T47D (cell line): ENCODE data around the gene HERPUD1.
A peak's percentile ranks its signal among the peaks of the same experiment; 100 is the strongest.

ENCODE experiments used
- DNase-seq, 2 experiments: peaks; one replicate each; pipeline versions ENCODE4 v3.0.0 to v3.0.0-alpha.2; 2011 to 2012; ENCODE audit warnings: low read depth in 1 of 2, low spot score in 1 of 2
- JUND ChIP-seq: IDR thresholded peaks from 2 replicates; pipeline ENCODE4 v1.6.1; 2012; ENCODE audit warnings: low read depth
- in situ Hi-C: cut with HindIII; loops from 2 replicates; pipeline ENCODE4 v1.10.0; 2016; ENCODE audit warnings: low sequenced_read_pairs, low pct_unique_long_range_greater_than_20kb

The HERPUD1 gene

GRCh38 chr16:56960681-56961281 lies 28.8 kb downstream of the HERPUD1 start:
- in situ Hi-C loops: no loop called here
- TF ChIP-seq JUND: no peak
- no peak for DNase-seq

GRCh38 chr16:56961386-56961785 lies 29.4 kb downstream of the HERPUD1 start:
- in situ Hi-C loops: no loop called here
- TF ChIP-seq JUND: no peak
- no peak for DNase-seq

DNA sequence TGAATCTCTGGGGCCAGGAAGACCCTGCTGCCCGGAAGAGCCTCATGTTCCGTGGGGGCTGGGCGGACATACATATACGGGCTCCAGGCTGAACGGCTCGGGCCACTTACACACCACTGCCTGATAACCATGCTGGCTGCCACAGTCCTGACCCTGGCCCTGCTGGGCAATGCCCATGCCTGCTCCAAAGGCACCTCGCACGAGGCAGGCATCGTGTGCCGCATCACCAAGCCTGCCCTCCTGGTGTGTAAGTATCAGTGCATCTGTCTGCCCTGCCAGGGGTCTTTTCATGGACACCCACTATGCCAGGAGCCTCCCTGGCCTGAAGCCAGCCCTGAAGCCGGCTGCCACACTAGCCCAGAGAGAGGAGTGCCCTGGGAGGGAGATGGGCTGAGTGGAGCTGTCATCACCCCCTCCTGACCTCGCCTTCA lies 29.9 kb downstream of the HERPUD1 start, which contains the start of gene CETP:
Gene CETP (plus strand): TSS at position 100 of the 431 bp plus-strand sequence. CDS start 30 bp downstream, at position 130.
- in situ Hi-C loops: no loop called here
- DNase-seq: no peak
- no peak for TF ChIP-seq JUND

DNA sequence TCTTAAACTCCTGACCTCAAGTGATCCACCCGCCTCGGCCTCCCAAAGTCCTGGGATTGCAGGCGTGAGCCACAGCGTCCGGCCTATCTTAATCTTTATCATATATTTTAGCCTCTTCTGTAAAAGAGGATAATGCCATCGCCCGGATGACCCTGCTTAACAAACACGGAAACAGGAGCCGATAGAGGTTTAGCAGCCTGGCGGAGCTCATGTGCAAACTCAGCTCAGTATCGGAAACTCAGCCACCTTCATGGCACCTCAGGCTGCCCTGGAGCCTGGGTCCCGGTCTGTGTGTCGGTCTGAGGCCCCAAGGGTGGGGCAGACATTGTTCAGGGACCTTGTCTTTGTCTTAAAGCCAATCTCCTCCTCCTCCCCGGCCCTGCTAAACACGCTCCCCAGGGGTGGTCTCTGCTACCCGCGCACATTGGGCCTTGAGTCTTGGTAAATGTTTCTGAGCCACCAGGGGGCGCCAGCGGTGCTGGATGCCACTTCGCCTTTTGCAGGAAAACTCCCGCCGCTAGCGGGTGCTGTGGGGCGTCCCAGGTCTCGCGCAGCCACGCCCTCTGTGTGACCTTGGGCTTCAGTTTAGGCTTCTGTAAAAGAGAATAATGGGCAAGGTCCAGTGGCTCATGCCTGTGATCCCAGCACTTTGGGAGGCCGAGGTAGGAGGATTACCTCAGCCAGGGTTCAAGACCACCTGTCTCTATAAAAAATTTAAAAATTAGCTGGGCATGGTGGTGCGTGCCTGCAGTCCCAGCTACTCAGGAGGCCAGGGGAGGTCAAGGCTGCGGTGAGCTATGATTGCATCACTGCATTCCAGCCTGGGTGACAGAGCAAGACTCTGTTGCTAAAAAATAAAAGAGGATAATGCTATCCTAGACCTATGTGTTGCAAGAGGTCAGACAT lies 32.6 kb downstream of the HERPUD1 start:
- in situ Hi-C loops: no loop called here
- DNase-seq: peak; percentile 21 to 80
- TF ChIP-seq JUND: no peak

GRCh38 chr16:56965149-56966092 lies 33.5 kb downstream of the HERPUD1 start:
- in situ Hi-C loops: no loop called here
- DNase-seq: no peak
- TF ChIP-seq JUND: no peak

GRCh38 chr16:56966093-56966475 lies 34.1 kb downstream of the HERPUD1 start:
- in situ Hi-C loops: no loop called here
- no peak for TF ChIP-seq JUND

GRCh38 chr16:56967733-56968132 lies 35.8 kb downstream of the HERPUD1 start:
- in situ Hi-C loops: no loop called here
- TF ChIP-seq JUND: no peak
- DNase-seq: no peak

More at GRCh38 chr16:56966093-56966475, 34.1 kb downstream of the HERPUD1 start:
- DNase-seq: no peak

GRCh38 chr16:56969769-56970168 lies 37.8 kb downstream of the HERPUD1 start:
- in situ Hi-C loops: no loop called here
- DNase-seq: no peak
- TF ChIP-seq JUND: no peak

DNA sequence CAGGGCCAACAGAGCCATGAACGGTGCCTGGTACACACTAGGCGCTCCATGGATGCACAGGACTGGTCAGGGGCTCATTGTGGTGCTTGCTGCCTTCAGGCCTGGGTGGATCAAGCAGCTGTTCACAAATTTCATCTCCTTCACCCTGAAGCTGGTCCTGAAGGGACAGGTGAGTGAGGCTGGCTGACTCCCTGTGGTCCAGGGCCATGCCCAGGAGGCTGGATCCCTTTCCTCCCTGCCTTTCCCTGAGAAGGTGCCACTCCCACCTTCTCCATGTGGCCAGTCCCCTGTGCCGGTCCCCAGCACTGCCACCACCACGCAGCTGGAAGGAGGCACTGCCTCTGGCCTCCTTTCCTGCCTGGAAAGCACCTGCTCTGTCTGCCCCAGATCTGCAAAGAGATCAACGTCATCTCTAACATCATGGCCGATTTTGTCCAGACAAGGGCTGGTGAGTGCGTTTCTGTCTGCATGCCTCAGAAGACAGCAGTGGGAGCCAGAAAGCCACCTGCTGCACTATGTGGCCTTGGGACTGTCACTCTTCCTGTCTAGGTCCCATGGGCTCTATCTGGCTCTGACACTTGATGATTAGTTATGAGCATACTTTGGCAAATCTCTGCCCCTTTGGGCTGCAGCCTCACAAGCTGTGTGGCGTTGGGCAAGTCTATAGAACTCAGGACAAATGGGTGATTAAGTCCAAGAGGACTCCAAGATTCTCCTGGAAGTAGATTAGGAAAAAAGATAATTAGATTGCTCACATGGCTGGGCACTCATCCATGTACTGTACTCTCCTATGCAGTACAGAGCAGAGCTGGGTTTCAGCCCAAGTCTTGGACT lies 39.2 kb downstream of the HERPUD1 start:
- DNase-seq: no peak
- in situ Hi-C loops: no loop called here
- no peak for TF ChIP-seq JUND

- no peak for TF ChIP-seq JUND
- in situ Hi-C loops: no loop called here
- no peak for DNase-seq
Observed at GRCh38 chr16:56971768-56972043, 39.8 kb downstream of the HERPUD1 start.

GRCh38 chr16:56972403-56973293 lies 40.7 kb downstream of the HERPUD1 start:
- DNase-seq: no peak
- no peak for TF ChIP-seq JUND
- in situ Hi-C loops: no loop called here
